Stimulated activated CD4-positive, alpha-beta T cell treated with anti-CD3 and anti-CD28 coated beads, Interleukin-4, amount 100 ng/mL, for 24 hours (primary cell): ENCODE data around the gene SMTNL1.
"Not testable (repeated sequence)": the region's sequence is repeated elsewhere in the genome, so short reads cannot be mapped to it uniquely, and the experiment has no call there.

ENCODE experiments used
- DNase-seq: peaks from one replicate; pipeline ENCODE4 v3.0.0-alpha.2; 2020

Gene SMTNL1

DNA sequence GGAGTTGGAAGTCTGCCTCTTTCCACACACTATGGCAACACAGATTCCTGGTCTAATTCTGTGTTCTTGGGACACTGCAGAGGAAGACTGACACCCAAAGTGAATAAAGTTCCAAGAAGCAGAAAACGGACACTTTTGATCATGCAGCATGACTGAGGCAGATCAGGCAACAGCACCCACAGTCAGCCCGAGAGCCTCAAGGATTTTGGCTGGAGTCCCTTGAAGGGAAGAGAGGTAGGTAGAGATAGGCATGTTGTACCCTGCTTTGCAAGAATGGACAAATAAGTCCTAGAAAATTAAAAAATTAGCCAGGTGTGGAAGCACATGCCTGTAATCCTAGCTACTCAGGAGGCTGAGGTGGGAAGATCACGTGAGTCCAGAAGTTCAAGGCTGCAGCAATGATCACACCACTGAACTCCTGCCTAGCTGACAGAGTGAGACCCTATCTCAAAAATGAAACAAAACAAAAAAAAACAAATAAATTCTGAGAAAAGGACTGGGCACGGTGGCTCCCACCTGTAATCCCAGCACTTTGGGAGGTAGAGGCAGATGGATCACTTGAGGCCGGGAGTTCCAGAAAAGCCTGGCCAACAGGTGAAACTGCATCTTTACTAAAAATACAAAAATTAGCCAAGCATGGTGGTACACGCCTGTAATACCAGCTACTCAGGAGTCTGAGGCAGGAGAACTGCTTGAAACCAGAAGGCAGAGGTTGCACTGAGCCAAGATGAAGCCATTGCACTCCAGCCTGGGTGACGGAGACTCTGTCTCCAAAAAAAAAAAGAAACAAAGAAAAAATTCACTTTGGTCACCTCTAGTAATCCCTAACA is 28.8 kb upstream of the SMTNL1 start:
- no peak for DNase-seq

DNA sequence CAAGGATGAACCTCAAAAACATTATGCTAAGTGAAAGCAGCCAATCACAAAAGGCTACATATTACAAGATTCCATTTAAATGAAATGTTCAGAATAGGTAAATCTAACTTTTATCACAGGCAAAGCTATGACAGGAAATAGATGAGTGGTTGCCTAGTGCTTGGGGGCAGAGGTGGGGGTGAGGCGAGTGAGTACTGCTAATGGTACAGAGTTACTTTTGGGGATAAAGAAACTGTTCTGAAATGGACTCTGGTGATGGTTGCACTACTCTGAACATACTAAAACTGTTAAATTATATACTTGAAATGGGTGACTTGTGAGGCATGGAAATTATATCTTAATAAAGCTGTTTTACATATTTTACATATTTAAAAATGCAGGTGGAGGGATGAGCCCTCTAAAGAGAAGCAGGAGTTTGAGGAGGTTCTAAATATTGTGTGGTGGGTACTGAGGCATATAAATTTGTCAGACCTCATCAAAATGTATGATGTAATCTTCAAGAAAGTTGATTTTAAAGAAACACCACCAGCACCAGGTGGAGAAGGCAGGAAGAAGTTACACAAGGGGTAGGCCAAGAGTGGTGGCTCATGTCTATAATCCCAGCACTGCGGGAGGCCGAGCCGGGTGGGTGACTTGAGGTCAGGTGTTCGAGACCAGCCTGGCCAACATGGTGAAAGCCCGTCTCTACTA is 25.5 kb upstream of the SMTNL1 start:
- no peak for DNase-seq

DNA sequence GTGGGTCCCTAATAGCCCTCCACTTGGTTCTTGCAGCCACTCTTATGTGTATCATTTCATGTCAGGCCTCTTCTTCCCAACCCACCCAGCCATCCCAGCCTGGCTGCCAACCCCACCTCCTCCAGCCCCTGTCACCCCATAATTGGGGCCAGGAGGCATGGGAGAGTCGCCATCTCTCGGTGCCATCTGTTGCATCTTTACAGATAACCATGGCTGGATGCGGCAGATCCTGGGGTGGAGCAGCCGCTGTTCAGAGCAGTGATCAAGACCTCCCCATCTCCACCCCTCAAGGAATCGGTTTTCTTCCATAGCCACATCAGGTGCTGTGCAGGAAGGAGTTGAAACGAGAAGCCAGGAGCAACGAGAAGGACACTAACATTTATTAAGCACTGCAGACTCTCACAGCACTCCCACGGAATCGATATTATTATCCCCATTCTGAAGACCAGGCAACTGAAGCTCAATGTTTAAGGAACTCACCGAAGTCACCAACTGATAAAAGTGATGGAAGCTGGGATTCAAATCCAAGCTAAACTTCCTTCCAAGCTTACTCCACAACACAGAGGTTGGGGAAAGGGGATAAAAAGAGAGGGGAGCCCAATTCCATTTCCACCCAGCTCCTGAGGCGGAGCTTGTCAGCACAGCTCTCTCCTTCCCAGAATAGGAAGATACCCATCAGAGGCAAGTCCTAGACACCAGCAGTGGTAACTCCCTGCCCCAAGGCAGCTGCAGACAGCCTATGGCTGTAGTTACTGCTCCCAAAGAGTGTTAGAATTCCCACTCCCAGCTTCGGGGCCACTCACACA is 24.5 kb upstream of the SMTNL1 start:
- no peak for DNase-seq

DNA sequence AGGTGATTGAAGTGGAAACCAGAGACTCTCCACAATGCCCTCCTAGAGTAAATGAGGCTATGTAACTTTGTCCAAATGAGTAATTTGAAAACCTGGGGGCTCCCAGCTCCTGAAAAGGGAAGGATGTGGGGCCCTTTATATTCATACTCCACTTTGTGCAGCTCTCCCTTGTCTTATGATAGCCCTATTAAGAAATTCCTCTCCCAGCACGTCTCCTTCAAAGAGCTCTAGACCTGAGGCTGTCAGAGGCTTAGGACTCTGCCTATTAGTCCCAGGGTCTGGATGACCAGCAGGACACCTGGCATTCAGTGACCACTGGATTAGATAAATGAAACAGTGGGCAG is 24.0 kb upstream of the SMTNL1 start:
- no peak for DNase-seq

DNA sequence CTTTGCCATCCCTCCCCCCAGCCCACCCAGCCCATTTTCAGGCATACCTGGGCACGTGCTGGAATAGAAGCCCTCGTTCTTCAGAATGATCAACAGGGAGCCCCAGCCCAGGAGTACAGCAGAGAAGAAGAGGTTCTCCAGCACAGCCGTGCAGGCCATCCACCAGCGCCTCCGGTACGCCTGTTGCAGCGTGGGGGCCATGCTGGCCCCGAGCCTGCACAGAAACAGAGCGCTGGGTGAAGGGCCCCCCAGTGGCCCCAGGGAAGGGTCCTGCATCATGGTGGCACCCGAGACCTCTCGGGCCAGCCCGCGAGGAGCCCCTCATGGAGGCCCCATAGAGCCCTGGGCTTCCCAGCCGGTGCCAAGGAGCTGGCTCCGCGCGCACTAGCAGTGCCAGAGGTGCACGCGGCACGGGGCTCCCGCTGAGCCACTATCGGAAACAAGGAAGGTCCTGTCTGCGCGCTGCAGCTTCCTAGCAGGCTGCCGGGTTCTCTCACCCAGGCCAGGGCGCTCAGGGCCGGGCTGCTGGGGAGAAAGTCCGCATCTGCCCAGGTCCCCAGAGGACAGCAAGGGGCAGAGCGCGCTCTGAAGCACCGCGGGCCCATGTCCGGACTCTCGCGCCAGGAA is 23.4 kb upstream of the SMTNL1 start:
- peak; percentile 39 for DNase-seq

DNA sequence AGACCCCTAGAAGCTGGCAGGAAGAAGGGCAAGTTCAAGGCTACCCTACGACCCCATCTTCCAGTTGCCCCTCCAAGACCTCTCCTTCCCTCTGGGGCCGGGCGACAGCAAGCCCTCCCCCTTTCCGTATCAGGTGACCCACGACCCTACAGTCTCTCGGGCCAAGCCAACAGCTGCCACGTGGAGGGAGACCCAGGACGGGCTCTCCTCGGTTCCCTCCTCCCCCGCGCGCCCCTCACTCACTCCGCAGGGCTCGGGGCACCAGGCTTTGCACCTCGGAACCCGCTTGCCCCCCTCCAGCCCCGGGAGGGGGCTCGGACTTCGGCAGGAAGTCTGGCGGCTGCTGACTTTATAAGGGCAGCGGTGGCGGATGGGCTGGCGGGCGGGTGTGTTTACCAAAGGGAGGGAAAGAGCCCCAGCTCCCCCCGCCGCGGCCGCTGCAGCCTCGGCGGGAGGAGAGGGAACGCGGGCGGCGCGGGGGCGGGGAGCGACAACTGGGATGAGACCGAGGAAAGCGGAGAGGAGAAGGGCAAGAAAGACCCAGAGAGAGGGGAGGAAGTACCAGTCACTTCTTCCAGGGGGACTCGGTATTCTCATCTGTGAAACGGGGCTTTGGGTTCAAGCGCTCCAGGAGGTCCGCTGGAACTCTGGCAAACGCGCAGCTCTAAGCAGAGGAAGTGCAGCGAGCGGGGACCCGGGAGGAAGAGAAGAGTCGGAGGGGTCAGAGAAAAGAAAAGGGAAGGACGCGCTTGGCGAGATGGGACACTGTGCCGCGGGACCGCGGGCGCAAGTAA is 22.7 kb upstream of the SMTNL1 start:
- DNase-seq, result peak; percentile 54

DNA sequence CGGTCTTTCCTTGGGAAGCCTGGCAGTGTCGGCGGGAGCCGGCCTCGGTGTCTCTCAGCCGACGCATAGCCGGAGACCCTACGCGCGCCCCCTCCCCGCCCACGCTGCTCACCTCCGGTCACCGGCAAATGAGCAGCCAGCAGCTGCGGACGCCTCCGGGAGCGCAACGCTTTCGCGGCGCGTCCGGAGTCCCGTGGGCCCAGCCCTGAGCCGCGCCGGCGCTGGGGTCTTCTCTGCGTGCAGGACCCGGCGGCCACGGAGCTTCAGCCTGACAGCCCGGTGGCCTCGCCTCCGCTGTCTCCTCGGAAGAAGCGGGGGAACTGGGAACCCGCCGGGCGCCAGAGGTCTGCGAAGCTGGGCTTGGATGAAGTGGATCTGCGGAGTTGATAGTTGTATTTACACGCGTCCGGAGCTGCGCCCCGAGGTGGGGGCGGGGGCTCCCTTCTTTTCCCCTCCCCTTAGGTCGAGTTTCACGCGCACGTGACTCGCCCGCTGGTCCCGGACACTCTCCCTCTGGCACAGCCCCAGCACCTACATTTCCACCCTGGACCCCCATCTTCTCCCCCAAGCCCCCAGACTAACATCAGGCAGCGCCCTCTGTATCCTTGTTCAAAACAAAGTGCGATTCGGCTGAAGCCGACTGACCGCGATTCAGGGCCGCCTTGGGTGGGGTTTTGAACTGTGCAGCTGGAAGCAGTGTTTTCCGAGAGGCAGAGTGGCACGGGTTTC is 21.9 kb upstream of the SMTNL1 start, which contains the start of gene SLC43A1:
Gene SLC43A1 (minus strand): TSS at position 371 of the 729 bp plus-strand sequence. CDS start 1,591 bp downstream, outside the sequence.
- peak; percentile 40 for DNase-seq

DNA sequence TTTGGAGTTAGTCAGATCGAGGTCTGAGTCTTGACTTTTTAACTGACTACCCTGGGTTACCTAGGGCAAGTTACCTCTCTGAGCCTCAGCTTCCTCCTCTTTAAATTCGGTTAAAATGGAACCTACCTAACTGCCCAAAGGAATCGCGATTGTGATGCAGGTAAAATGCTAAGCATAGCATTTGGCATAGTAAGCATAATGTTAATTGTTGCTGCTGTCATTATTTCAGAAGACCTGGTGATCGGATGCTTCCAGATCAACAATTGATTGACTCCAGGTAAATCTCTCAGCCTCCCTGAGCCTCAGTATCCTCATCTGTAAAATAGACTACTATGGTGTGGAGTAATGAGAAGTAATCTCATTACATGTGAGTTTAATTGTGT is 21.3 kb upstream of the SMTNL1 start:
- DNase-seq, result no peak

DNA sequence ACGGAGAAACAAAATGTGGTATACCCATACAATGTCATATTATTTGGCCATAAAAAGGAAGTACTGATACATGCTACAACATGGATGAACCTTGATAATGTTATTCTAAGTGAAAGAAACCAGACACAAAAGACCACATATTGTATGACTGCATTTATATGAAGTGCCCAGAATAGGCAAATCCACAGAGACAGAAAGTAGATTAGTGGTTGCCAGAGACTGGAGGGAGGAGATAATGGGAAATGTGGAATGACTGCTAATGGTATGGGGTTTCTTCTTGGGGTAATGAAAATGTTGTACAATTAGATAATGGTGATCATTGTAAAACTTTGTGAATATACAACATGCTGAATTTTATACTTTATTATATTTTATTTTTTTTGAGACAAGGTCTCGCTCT is 16.3 kb upstream of the SMTNL1 start:
- DNase-seq, result no peak

DNA sequence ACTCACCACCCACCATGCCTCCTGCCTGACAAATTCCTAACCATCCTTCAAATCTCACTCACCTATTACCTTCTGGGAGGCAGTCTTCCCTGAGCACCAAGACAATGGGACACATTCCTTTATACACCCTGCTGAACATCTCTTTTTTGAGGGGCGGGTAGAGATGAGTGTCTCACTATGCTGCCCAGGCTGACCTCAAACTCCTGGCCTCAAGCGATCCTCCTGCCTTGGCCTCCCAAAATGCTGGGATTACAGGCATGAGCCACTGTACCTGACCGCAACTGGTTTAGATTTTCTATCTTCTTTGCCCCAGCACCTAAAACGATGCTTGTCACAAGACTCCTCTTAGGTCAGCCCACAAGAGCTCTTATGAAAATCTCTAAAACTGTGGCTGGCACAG is 14.0 kb upstream of the SMTNL1 start:
- DNase-seq, result no peak

DNA sequence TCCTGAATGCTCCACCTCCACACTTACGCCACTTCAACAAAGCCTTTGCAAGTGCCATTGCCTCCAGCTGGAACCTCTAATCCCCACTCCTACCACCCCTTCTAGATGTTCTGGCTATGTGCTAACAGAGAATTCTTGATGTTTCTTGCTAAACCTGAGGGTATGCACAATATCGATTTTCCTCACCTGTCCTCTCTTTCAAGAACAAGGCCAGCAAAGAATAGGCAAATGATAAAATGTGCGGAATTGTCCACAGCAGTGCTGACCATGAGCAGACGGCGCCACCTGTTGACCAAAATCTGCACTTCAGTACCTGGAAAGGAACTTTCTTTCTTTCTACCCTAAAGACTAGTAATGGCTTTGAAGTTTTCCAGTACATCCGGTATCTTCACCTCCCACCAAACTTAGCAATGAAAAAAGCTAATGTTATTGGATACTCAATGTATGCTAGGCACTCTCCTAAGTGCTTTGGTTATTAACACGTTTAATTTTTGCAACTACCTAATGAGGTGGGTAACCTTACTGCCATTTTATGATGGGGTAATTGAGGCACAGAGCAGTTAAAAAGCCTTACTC is 10.3 kb upstream of the SMTNL1 start:
- peak; percentile 77 for DNase-seq

DNA sequence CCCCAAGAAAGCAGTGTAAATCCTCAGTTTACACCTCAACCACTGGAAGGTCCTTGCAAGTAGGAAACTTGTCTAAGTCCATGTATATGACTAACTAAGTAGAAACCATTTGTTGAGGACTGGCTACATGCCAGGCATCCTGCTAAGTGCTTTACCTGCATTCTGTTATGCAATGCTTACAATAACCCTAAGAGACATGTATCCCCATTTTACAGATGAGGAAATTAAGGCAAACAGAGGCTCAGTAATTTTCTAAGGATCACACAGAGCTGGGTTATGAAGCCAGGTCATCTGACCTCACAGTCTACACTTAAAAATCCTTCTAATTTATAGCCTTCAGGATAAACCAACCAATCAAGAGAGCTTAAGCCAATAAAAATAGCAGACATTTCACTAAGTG is 8.4 kb upstream of the SMTNL1 start:
- no peak for DNase-seq

DNA sequence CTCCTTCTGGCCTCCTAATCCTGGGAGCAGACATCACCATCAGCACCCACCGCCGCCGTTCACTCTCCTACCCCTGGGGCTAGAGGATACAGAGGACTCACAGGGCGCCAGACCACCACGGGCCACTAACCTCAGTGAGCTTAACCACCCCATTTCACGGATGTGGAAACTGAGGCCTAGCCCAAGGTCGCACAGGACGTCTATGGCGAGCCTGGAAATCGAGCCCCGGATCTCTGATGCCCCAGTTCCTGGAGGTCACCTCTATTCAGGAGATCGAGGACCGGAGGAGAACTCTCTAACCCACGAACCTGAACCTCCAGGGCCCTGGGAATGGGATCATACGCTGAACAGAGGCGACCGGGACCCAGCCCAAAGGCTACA is 7.2 kb upstream of the SMTNL1 start:
- DNase-seq, result no peak

DNA sequence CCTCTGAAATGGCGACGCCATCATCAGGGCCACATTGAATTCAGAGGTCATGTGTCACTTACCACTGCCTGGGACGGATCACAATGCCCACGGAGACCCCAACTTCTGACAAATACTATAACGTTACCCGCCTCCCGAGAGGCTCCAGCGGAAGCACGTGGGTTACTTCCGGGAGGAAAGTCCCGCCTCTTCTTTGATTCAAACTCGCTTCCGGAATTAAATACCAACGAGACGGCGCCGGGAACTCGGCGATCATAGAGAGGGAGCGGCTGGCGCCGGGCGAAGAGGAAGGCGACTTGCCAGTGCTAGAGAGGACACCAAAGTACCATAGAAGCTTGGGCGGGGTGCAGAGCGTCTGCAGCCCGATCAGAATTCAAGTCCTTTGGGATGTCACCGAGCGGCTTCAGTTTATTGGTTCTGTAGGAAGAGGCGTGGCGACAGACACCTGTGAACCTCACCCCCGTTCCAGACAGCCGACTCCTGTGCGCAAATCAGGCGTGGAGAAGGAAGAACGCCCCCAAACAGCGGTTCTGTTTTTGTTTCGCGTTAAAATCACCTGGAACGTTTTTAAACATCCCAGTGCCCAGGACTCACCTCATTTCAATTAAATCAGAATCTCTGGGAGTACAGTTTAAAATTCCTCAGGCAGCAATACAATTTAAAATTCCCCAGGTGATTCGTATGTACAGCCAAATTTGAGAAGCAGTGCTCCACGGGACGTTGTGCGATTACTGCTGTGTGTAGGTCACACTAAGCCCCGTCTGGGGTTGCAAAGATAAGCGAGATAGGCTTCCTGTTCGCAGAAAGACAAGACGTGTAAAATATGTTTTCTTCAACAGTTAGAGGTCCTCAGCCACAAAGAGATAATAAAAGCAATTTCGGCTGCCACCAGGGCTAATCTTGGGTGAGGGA is 6.5 kb upstream of the SMTNL1 start, which contains the start of gene TIMM10:
Gene TIMM10 (minus strand): TSS at position 159 of the 912 bp plus-strand sequence. CDS start 565 bp downstream, outside the sequence.
- DNase-seq, result peak; percentile 95

DNA sequence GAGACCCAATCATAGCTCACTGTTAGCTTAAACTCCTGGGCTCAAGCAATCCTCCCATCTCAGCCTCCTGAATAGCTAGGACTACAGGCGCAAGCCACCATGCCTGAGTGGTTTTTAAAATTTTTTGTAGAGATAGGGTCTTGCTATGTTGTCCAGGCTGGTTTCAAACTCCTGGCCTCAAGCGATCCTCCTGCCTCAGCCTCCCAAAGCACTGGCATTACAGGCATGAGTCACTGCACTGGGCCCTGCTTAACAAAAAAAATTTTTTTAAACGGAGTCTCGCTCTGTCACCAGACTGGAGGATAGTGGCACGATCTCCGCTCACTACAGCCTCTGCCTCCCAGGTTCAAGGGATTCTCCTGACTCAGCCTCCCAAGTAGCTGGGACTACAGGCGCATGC is 2.9 kb upstream of the SMTNL1 start:
- not testable (repeated sequence) for DNase-seq

DNA sequence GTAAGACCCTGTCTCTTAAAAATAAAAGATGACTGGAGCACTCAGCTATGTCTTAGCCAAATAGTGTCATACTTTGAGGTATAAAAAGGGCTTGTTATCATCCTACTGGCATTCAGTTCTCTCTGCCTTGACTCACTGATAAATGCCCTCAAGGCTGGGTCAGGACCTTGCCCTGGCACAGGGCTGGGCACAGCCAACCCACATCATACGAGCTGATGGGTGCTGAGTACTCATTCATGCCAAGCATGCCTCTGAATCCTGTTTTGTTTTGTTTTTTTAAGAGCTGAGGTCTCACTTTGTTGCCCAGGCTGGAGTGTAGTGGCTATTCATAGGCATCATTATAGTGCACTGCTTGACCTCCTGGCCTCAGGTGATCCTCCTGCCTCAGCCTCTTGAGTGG is 1.9 kb downstream of the SMTNL1 start:
- DNase-seq, result no peak

DNA sequence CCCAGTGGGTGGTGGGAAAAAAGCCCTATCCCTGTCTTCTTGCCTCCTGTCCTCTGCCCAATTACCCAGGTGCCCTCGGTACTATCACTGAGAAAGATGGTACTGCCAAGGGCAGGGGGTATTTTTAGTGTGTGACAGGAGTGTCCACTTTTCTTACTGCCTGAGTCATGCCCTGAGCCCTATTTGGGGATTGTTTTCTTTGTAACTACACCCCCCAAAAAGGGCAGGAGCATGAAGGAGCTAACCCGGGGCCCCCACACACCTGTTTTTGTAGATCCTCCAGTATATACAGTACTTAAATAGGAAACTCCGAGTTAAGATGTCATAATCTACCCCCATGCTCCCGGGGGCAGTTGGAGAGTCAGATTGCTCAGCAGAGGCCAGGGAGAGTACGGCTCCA is 3.8 kb downstream of the SMTNL1 start:
- DNase-seq, result no peak

DNA sequence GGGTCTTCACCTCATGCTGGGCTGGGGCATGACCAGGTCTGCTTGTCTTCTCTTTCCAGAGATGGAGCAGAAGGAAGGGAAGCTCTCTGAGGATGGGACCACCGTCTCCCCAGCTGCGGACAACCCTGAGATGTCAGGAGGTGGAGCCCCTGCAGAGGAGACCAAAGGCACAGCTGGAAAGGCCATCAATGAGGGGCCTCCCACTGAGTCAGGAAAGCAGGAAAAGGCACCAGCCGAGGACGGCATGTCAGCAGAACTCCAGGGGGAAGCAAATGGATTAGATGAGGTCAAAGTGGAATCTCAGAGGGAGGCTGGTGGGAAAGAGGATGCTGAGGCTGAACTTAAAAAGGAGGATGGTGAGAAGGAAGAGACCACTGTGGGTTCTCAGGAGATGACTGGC is 5.2 kb downstream of the SMTNL1 start:
- no peak for DNase-seq

DNA sequence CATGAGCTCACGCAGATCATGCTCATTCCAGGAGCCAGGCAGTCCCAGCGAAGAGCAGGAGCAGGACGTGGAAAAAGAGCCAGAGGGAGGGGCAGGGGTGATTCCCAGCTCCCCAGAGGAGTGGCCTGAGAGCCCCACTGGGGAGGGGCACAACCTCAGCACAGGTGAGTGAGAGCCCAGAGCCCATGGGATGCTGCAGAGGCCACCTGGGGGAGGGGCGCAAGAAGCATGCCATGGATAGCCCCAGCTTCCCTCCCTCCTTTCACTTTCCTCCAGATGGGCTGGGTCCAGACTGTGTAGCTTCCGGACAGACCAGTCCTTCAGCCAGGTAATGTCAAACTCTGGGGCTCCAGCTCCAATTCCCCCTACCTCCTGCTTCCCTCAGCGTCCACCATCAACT is 6.2 kb downstream of the SMTNL1 start:
- no peak for DNase-seq

DNA sequence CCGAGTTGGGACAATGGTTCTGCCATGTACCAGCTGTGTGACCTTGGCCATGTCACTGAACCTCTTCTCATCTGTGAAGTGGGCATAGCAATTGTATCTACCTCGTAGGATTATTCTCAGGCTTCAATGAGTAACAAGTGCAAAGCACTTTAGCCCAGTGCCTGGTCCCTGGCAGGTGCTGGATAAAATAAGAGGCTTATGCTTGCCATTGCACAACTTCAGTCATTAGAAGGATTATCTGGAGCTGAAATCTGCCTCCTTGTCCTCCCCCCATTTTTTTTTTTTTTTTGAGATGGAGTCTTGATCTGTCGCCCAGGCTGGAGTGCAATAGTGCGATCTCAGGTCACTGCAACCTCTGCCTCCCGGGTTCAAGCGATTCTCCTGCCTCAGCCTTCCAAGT is 7.2 kb downstream of the SMTNL1 start:
- DNase-seq, result no peak
